IPS DF 6.9 (cell line): ENCODE measurements around the gene CAPN10.

Source experiments
- DNase-seq: peaks from one replicate; pipeline ENCODE4 v3.0.0-alpha.2; 2013; ENCODE audit warnings: low read depth, low spot score
- H3K27ac ChIP-seq: one replicate; pipeline ENCODE4 v1.5.1; 2013; ENCODE audit warnings: low read length, control low read depth
- H3K27me3 ChIP-seq: 2 replicates; pipeline ENCODE4 v1.6.1; 2013; ENCODE audit warnings: mild to moderate bottlenecking, low read length; ENCODE audit not compliant: control insufficient read depth, insufficient read depth
- H3K36me3 ChIP-seq: 2 replicates; pipeline ENCODE4 v1.6.1; 2013; ENCODE audit warnings: low read length; ENCODE audit not compliant: control insufficient read depth, insufficient read depth
- H3K4me1 ChIP-seq: 2 replicates; pipeline ENCODE4 v1.6.1; 2013; ENCODE audit warnings: low read length; ENCODE audit not compliant: control insufficient read depth, insufficient read depth
- H3K4me3 ChIP-seq: 2 replicates; pipeline ENCODE4 v1.5.1; 2013; ENCODE audit warnings: mild to moderate bottlenecking, low read length
- H3K9me3 ChIP-seq: 2 replicates; pipeline ENCODE4 v1.6.1; 2013; ENCODE audit warnings: low read length, inconsistent platforms; ENCODE audit not compliant: control insufficient read depth, insufficient read depth
- WGBS: extraction: QIAGEN DNeasy Blood & Tissue Kit; methylation state at CpG from one replicate; pipeline ENCODE4 v1.1.7; 2013; ENCODE audit warnings: mixed read lengths, missing lambda C conversion rate; ENCODE audit not compliant: insufficient read length, insufficient coverage; 5-methylcytosine and 5-hydroxymethylcytosine counted together

Gene CAPN10

DNA sequence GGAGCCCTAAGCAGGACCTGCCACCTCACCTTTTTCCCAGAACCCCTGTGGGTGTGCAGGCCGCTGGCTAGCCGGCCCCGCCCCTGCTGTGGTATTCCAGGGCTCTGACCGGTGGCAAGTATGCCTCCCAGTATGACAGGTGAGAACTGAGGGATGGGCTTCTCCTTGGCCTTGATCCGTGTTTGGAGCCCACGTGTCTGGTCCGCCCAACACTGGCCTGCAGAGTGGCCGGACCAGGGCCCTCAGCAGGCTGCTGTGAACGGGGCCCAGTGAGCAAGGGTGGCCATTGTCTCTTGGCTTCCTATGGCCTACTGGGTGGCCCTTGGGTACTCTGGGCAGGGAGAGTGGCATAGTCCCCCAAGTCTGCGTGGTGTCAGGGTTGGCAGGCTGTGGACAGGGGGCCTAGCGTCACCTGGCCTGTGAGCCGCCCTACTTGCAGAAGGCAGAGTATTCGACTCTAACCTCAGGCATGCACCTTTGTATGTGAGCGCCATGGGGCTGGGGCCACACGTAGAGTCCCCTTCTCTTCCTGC is 16.5 kb upstream of the CAPN10 start:
- WGBS, result no CpG with 5 or more reads among the region's 15 CpGs
- H3K4me3 ChIP-seq, result no peak overlapping the region
- no peak for DNase-seq
- H3K4me1 ChIP-seq, result peaks cover 17% of the 10 kb centered on the region
- H3K27me3 ChIP-seq, result peaks cover 19% of the 10 kb centered on the region
- H3K27ac ChIP-seq, result no peak overlapping the region
- no peaks in the 10 kb centered on the region for H3K9me3 ChIP-seq
- H3K36me3 ChIP-seq, result no peaks in the 10 kb centered on the region

- Histone ChIP-seq H3K27me3 (peaks cover 19% of the 10 kb centered on the region), H3K36me3 (no peaks in the 10 kb centered on the region), H3K27ac (no peak overlapping the region), H3K4me3 (no peak overlapping the region), H3K9me3 (no peaks in the 10 kb centered on the region), H3K4me1 (peaks cover 15% of the 10 kb centered on the region)
- no CpG with 5 or more reads among the region's 11 CpGs for WGBS
- no peak for DNase-seq
Observed at GRCh38 chr2:240570531-240571313, 15.8 kb upstream of the CAPN10 start.

DNA sequence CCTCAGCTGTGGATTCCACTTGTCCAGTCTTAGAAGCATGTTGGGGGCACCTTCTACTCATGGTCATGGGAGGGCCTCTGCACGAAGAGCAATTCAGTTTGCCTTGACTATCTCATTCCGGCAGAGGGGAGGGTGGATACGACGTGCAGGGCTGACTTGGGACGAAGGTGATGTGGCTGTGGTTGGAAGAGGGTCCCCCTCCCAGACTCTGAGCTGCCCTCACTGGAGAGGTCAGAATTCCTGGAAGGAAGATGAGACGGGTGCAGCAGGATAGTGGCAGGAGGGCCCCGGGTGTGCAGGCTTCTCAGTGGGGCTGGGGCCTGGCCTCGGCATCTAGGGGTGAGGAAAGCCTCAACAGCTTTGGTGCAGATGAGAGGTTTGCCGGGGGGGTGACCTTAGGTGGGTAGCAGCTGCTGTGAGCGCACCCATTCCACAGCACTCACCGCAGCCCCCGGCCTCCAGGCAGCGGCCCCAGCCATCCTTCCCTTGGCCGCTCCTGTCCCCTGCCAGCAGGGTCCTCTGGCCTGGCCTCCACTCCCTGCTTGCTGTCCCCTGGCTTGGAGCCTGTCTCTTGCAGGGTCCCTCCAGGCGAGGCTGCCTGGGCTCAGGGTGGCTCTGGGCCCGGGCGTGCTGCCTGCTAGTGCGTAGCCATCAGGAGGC is 15.1 kb upstream of the CAPN10 start:
- H3K9me3 ChIP-seq, result no peaks in the 10 kb centered on the region
- no peaks in the 10 kb centered on the region for H3K36me3 ChIP-seq
- H3K27ac ChIP-seq, result no peak overlapping the region
- peaks cover 19% of the 10 kb centered on the region for H3K27me3 ChIP-seq
- no CpG with 5 or more reads among the region's 18 CpGs for WGBS
- DNase-seq, result no peak
- H3K4me1 ChIP-seq, result peaks cover 11% of the 10 kb centered on the region
- no peak overlapping the region for H3K4me3 ChIP-seq

- H3K27ac ChIP-seq, result no peak overlapping the region
Observed at GRCh38 chr2:240572141-240573031, 14.1 kb upstream of the CAPN10 start.

GRCh38 chr2:240573071-240573515 is 13.4 kb upstream of the CAPN10 start:
- H3K36me3 ChIP-seq, result no peaks in the 10 kb centered on the region
- no CpG with 5 or more reads among the region's 20 CpGs for WGBS

More at GRCh38 chr2:240572141-240573031, 14.1 kb upstream of the CAPN10 start:
- no peak for DNase-seq
- H3K4me3 ChIP-seq, result no peak overlapping the region
- H3K36me3 ChIP-seq, result no peaks in the 10 kb centered on the region
- H3K9me3 ChIP-seq, result no peaks in the 10 kb centered on the region
- H3K4me1 ChIP-seq, result peaks cover 7% of the 10 kb centered on the region
- H3K27me3 ChIP-seq, result peaks cover 12% of the 10 kb centered on the region
- WGBS, result no CpG with 5 or more reads among the region's 30 CpGs

GRCh38 chr2:240573516-240574385 is 12.8 kb upstream of the CAPN10 start:
- H3K27ac ChIP-seq, result no peak overlapping the region
- DNase-seq, result no peak
- no peaks in the 10 kb centered on the region for H3K36me3 ChIP-seq
- no CpG with 5 or more reads among the region's 37 CpGs for WGBS
- peaks cover 7% of the 10 kb centered on the region for H3K27me3 ChIP-seq
- no peaks in the 10 kb centered on the region for H3K9me3 ChIP-seq
- H3K4me1 ChIP-seq, result peaks cover 2% of the 10 kb centered on the region
- H3K4me3 ChIP-seq, result no peak overlapping the region

More at GRCh38 chr2:240573071-240573515, 13.4 kb upstream of the CAPN10 start:
- Histone ChIP-seq H3K4me1 (peaks cover 2% of the 10 kb centered on the region), H3K27ac (no peak overlapping the region), H3K4me3 (no peak overlapping the region), H3K9me3 (no peaks in the 10 kb centered on the region), H3K27me3 (peaks cover 7% of the 10 kb centered on the region)
- DNase-seq, result no peak

DNA sequence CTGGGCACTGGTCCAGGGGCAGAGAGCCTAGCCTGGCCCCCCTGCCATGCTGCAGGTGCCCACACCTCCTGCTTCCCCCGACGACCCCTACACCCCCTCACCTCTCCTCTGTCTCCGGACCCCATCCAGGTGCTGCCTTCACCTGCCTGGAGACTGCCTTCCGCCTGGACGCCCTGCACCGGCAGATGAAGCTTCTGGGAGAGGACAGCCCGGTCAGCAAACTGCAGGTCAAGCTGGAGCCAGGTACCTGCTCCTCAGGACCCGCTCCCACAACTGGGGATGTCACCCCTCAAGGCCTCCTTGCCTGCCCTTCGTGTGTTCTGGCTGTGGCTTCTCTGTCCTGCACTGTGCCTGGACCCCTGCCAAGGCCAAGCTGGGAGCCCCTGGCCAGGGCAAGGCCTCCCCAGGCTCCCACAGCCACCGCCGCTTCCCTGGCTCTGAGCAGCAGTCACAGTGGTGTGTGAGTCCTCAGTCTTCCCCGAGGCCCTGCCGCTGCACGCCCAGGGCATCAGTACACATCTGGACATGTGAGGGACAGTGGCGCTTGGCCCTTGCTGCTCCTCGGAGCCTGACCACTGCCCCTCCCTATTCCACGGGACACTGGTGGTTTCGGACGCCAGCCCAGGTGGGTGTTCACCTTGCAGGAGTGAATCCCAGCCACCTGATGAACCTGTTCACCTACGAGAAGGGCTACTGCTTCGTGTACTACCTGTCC is 12.0 kb upstream of the CAPN10 start:
- no peak overlapping the region for H3K4me3 ChIP-seq
- H3K36me3 ChIP-seq, result no peaks in the 10 kb centered on the region
- DNase-seq, result no peak
- peaks cover 1% of the 10 kb centered on the region; the same call in 1 of the 2 replicates for H3K4me1 ChIP-seq
- WGBS, result no CpG with 5 or more reads among the region's 21 CpGs
- no peak overlapping the region for H3K27ac ChIP-seq
- no peaks in the 10 kb centered on the region for H3K9me3 ChIP-seq
- H3K27me3 ChIP-seq, result peaks cover 2% of the 10 kb centered on the region

GRCh38 chr2:240575101-240575965 is 11.2 kb upstream of the CAPN10 start:
- H3K4me1 ChIP-seq, result peaks cover 2% of the 10 kb centered on the region; the same call in 1 of the 2 replicates
- no peaks in the 10 kb centered on the region for H3K27me3 ChIP-seq
- no CpG with 5 or more reads among the region's 23 CpGs for WGBS
- no peak overlapping the region for H3K27ac ChIP-seq
- DNase-seq, result no peak
- H3K4me3 ChIP-seq, result no peak overlapping the region
- H3K36me3 ChIP-seq, result no peaks in the 10 kb centered on the region
- no peaks in the 10 kb centered on the region for H3K9me3 ChIP-seq
